ENCODE results near the gene RASA3.

RASA3 gene

DNA sequence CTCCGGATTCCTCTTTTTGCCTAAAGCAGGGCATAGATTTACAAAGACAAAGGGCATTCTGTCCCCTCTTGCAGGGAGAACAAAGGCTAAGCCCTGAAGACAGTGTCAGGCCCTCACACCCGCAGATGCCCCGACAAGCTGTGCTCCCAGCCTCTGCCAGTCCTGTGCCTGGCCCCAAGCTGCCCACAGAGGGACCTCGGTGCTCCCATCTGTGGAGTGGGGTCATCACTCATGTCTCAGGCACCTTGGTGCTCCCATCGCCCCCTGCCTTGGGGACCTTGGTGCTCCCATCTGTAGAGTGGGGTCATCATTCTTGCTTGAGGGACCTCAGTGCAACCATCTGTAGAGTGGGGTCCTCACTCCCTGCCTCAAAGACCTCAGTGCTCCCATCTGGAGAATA, 182.9 kb downstream of the RASA3 start:
- H3K4me3 ChIP-seq (ENCODE audit: low read depth, low read length): no peak overlapping the region
- DNase-seq (ENCODE audit: low read depth): no peak
- TF ChIP-seq, protein P1, sequence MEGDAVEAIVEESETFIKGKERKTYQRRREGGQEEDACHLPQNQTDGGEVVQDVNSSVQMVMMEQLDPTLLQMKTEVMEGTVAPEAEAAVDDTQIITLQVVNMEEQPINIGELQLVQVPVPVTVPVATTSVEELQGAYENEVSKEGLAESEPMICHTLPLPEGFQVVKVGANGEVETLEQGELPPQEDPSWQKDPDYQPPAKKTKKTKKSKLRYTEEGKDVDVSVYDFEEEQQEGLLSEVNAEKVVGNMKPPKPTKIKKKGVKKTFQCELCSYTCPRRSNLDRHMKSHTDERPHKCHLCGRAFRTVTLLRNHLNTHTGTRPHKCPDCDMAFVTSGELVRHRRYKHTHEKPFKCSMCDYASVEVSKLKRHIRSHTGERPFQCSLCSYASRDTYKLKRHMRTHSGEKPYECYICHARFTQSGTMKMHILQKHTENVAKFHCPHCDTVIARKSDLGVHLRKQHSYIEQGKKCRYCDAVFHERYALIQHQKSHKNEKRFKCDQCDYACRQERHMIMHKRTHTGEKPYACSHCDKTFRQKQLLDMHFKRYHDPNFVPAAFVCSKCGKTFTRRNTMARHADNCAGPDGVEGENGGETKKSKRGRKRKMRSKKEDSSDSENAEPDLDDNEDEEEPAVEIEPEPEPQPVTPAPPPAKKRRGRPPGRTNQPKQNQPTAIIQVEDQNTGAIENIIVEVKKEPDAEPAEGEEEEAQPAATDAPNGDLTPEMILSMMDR (conservative IDR thresholded peaks at IDR 0.05; ENCODE audit: low read depth, low read length): no peak

DNA sequence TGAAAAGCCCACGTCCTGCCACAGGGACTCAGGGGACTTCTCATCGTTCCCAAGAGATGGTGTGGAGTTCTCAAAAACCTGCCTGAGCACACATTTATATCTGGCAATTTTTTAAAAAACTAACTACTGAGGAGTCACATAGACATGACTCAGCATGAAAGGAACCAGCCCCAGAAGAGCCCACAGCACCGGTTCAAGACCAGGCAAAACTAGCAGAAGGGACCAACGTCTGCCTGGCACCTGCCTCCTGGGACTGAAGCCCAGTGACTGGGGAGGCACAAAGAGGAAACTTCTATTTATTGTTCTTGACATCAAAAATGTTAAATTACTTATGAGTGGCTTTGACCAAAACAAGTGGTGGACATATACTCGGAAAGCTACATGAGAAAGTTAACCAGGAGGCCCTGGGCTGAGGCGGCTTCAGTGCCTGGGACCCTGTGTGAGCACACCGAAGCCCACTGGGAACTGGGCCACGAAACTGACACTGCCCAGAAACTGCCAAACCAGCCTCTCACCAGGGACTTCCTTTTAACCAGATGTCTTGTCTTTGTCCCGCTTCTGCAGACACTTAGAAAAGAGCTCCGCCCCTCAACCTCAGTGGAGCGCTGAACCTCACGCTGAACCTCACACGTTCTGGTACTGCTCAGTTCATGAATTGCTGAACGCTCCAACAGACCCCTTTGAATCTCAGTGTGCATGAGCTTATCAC, 184.2 kb downstream of the RASA3 start:
- TF ChIP-seq, protein P1 (conservative IDR thresholded peaks at IDR 0.05; ENCODE audit: low read depth, low read length): no peak
- H3K4me3 ChIP-seq (ENCODE audit: low read depth, low read length): no peak overlapping the region
- DNase-seq (ENCODE audit: low read depth): no peak

DNA sequence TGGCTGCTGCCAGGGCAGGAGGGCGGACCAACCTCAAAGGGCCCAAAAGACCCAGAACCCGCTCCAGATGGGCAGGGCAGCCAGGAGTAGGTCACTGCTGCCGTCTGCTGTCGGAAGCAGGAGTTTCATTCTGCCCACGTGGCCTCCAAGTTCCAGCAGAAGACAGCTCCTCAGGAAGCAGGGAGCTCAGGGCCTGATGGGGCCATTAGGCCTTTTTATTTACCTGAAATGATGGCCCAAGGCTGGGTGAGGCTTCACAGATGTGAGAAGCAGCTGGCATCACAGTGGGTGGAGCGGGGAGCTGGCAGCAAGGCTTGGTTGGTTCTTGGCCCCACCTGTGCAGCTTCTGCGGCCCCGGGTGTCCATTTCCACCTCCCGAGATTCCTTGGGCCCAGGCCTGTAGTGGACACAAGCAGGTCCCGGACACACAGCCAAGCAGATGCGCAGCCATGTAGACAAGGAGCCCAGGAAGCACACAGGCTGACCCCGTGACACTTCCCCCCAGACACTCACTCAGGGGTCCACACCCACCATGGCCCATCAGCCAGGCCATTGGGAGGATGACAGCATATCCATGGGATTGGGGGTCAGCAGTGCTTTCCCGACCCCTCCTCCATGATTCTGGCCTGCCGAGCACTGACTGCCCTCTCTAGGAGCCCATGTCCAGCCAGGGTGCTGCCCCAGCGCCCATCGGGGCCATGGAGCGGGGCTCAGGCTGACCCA, 185.0 kb downstream of the RASA3 start:
- H3K4me3 ChIP-seq (ENCODE audit: low read depth, low read length): no peak overlapping the region
- TF ChIP-seq, protein P1 (conservative IDR thresholded peaks at IDR 0.05; ENCODE audit: low read depth, low read length): peak; percentile 86
- DNase-seq (ENCODE audit: low read depth): peak; percentile 70

DNA sequence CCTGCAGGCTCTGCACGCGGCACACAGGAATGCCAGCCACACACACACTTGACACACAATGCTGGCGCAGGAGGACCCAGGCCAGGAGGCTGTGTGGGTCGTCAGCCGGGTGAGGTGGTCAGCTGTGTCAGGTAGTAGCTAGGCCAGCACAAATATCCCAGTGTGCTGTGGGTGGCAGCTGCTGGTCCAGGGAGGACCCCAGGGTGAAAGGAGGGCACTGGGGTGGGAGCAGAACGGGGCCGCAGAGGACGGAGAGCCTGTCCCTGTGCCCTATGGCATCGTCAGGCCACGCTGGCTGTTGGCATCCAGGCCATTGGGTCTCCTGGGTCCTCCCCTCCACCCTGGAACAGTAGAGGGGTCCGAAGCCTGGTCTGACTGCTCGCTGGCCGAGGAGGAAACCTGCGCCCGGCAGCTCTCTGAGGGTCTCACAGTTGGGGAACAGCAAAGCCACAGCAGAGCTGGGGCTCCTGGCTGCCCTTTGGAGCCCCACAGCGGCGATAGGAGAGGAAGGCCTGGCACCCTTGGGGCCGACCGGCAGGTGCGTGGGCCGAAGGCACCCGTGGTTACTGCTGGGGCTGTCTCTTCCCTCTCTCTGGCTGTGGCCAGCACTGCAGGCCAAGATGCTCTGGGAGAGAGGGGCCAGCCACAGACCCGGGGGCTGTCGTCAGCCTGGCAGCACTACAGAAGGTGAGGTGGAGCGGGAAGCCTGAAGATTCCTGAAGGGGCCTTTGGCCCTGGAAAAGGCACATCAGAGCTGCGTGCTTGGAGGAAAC, 185.8 kb downstream of the RASA3 start:
- no peak overlapping the region for H3K4me3 ChIP-seq (ENCODE audit: low read depth, low read length)
- no peak for DNase-seq (ENCODE audit: low read depth)
- TF ChIP-seq, protein P1 (conservative IDR thresholded peaks at IDR 0.05; ENCODE audit: low read depth, low read length): no peak

DNA sequence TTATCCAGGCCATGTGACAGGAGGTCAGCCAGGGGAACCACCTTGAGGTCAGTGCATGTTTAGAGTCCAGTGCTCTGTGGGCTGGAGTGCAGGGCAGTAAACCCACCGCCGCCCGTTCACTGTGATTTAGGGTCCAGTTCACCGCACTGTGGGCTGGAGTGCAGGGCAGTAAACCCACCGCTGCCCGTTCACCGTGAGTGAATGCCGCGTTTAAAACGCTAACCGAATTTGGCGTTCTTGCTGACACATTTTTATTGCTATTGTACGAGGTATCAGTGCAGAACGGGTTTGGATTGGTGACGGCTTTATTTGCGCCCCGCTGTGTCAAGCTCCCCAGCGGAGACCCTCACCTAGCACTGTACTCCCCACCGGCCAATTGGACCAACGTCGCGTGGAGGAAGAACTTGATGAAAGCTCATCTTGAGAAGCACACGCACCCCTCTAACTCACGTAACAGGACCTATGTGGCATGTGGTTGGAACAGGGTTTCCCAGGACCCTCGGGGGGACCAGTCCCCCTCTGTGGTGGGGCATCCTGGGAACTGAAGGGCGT, 186.5 kb downstream of the RASA3 start:
- DNase-seq (ENCODE audit: low read depth): no peak
- TF ChIP-seq, protein P1 (conservative IDR thresholded peaks at IDR 0.05; ENCODE audit: low read depth, low read length): no peak
- H3K4me3 ChIP-seq (ENCODE audit: low read depth, low read length): no peak overlapping the region

DNA sequence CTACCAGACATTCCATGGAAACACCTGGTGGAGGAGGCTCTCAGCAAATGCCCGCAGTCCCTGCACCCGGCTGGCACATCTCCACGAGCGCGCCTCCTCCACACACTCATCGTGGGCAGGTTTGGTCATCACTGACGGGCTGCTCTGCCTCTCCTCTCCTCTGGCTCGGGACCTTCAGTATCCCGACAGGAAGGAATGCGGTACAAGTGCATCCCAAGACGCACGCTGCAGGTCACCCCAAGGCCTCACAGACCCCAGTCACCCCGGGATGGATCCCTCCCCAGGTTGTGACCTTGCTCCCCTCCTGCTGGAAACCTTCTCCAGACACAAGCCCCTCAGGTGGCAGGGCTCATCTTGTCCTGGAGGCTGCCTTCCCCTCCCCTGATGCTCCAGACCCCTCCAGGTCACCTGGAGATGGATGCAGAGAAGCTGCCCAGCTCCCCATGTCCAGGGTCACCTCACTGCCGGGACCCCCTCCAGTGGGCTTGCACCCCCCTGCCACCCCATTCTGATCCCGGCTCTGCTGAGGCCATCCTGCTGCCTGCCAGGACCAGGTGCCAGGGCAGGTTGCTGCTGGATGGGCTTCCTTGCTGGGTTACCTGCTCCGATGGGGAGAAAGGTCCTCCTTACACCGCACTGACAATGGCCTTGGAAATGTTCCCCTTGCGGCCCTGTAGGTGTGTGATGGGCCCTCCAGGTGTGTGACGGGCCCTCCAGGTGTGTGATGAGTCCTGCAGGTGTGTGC, 188.4 kb downstream of the RASA3 start:
- no peak overlapping the region for H3K4me3 ChIP-seq (ENCODE audit: low read depth, low read length)
- no peak for DNase-seq (ENCODE audit: low read depth)
- TF ChIP-seq, protein P1 (conservative IDR thresholded peaks at IDR 0.05; ENCODE audit: low read depth, low read length): no peak

All from choroid plexus epithelial cell (primary cell).